Colon (tissue), 2 donors: ENCODE results near the gene GALNT17.
"Not testable (repeated sequence)": the region's sequence is repeated elsewhere in the genome, so short reads cannot be mapped to it uniquely, and the experiment has no call there.

Source experiments
- FAIRE-seq: peaks from 2 replicates; lab custom pipeline; 2012; peaks lifted over from hg19 to GRCh38; lab: Jason Lieb, UNC
- donor health status: control.
- donor health status: control.

The GALNT17 gene

GRCh38 chr7:71636329-71636728 is 504.4 kb downstream of the GALNT17 start:
- no peak for FAIRE-seq

DNA sequence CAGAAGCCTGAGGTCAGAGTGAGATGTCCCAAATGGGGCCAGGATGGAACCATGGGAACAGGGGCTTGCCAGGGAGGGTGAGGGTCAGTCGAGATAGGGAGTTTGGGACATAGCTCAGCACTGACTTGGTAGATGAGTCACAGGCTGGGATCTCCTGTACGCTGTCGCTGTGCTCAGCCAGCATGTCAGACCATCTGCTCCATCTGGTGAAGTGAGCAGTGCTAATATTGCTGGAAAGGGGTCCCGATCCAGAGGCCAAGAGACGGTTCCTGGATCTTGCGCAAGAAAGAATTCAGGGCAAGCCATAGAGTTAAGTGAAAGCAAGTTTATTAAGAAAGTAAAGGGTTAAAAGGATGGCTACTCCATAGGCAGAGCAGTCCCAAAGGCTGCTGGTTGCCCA is 505.6 kb downstream of the GALNT17 start:
- FAIRE-seq, result no peak

GRCh38 chr7:71638108-71638507 is 506.2 kb downstream of the GALNT17 start:
- FAIRE-seq, result no peak

DNA sequence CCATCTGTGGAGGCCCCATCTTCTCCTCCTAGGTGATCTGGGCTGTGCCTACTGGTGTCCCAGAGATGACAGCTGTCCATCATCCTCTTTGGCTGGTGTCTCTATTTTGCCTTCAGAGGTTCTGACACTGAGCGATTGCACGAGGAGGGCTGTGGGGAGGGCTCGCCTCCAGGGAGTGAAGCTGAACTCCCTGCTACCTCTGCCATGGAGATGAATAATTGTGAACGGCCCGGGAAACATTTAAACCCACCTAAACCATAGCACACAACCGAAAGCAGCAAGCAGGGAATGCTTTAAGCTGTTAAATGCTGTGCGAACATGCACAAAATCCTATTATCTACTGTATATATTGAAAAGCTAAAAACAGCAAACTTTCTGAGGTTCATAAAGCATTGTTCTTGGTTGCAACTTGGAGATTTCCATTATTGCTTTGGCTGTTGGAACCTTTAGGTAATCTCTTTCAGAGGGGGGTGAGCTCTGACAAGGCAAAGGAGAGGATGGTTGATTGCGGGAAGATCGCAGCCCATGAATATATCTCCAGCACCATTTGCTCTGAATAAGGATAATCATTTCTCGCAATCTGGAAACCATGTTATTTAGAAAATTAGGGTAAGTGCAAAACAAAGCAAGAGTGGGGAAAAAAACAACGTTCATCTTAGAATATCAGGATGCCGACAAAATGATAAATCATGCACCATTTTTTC is 507.6 kb downstream of the GALNT17 start:
- FAIRE-seq, result no peak

DNA sequence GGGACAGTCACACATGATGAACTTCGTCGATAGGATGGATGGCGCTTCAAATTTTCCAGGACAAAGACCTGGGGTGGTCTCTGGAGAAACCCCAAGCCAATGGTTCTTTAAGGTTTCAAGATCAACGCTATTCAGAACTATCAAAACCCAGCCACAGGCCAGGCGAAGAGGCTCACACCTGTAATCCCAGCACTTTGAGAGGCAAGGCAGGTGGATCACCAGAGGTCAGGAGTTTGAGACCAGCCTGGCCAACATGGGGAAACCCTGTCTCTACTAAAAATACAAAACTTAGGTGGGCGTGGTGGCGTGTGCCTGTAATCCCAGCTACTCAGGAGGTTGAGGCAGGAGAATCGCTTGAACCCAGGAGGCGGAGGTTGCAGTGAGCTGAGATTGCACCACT is 511.1 kb downstream of the GALNT17 start:
- not testable (repeated sequence) for FAIRE-seq

- FAIRE-seq, result no peak
Observed at GRCh38 chr7:71645836-71646235, 513.9 kb downstream of the GALNT17 start.

DNA sequence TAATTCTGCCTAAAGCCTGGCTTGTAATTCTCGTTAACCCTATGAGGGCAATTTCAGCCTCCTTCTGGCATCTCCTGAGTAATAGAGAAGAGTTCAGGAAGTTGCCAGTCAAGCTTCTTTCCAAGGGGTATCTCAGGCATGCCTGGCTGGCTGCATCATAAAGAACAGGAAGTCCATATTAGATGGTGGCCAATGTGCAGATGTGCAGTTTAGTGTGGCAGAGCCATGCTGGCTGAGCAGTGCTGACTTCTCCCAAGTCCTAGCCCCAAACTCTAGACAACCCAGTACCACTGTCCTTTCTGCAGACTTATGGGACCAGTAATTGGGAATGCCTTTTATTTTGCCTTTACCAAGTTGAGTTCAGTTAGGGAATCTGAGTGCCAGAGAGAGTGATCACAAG is 517.9 kb downstream of the GALNT17 start:
- FAIRE-seq, result no peak

DNA sequence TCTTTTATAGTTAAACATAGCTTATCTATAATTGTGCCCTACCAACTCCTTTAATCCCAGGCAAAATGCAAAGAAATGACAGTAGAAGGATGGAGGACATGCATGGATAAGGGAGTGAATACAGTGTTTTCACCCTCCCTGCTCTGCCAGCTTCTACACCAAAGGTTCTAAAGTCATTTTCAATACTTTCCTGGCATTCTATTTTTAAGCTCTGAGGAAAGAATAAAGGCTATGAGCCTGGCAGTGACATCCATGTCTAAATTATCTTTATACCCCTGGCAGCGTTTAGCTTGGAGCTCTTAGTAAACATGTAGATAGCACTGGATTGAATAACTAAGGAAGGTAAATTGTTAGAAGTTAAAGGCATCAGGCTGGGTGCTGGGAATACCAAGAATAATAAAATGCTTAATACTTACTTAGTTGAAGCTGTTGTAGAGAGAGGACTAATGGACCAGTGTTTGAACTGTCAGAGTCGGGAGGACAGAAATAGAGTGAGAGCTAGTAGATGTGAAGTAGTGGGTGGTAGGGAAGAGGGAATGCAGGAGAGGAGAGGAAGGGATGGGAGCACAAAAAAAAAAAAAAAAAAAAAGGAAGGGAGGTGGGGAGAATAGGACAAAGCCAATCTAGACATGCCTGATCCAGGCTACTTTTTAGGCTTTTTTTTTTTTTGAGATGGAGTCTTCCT is 518.9 kb downstream of the GALNT17 start:
- FAIRE-seq, result no peak

DNA sequence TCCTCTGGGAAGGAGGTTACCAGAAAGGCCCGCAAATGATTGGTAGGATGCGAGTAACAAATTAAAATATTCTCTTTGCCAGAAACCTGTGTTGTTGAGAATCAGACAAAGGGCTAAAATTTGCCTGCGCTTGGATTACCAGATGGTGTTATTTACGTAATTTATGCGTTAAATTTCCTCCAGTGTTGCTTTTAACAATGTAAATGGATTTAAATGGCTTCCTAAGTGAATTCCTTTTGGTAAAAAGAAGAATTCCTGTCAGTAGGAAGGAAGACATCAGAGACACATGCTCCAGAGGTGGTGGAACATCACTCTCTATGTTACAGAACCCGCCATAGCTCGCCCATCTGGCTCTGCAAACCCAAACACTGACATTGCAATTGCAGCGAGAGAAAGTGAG is 520.6 kb downstream of the GALNT17 start:
- FAIRE-seq, result no peak

DNA sequence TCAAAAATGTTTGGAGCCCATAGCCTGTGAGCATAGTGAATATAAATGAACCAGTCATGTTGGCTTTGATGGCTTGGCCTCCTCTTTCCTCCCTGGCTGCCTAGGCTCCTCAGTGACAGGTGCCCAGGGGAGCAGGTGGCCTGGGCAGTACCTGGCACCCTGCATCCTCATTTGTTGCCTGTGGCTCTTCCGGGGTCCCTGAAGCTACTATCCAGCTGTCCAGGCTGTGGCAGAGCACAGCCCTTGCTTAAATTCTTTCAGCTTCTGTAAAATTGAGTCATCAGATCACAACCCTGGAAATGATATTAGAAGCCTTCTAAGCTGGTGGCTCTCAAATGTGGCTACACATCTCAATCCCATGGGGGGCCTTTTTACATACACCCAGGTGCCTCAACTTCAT is 525.4 kb downstream of the GALNT17 start:
- FAIRE-seq, result no peak

- FAIRE-seq, result no peak
Observed at GRCh38 chr7:71659622-71660021, 527.7 kb downstream of the GALNT17 start.

GRCh38 chr7:71661671-71662224 is 529.8 kb downstream of the GALNT17 start:
- FAIRE-seq, result no peak

DNA sequence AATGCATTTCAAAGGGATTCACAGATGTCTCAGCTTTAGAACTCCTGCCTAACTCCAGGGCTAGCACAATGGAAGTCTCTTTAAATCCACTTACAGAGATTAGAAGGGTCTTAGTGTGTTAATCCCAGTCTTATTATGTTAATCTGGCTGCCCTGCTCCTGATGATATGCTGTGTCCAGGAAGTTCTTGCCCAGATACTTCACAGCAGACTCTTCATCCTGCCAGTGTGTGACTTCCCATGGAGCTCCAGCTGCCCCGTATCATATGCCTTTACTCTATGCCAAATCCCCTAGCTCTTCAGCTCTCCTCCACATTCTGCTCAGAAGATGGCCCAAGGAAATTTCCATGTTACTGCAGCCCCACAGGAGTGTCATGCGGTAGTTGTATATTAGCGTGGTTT is 533.8 kb downstream of the GALNT17 start:
- no peak for FAIRE-seq

DNA sequence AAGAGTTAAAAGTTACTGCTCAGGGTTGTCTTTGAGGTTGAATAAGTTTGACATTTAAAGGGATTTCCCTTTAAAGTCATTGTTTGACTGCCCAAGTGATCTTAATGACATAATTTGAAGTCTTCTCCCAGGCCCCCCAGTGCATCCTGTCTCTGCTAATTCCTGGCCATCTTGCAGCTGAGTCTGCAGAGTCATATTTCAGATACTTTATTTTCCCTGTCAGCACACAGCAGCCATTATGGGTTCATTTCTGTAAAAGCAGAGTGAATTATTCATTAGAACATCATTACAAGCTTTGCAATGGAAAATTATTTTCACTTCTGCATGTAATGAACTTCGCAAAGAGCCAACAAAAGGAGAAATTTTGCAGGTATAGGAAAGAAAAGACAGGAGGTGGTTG is 536.6 kb downstream of the GALNT17 start:
- FAIRE-seq, result no peak

GRCh38 chr7:71679480-71679879 is 547.5 kb downstream of the GALNT17 start:
- no peak for FAIRE-seq

- no peak for FAIRE-seq
Observed at GRCh38 chr7:71682181-71682580, 550.2 kb downstream of the GALNT17 start.

DNA sequence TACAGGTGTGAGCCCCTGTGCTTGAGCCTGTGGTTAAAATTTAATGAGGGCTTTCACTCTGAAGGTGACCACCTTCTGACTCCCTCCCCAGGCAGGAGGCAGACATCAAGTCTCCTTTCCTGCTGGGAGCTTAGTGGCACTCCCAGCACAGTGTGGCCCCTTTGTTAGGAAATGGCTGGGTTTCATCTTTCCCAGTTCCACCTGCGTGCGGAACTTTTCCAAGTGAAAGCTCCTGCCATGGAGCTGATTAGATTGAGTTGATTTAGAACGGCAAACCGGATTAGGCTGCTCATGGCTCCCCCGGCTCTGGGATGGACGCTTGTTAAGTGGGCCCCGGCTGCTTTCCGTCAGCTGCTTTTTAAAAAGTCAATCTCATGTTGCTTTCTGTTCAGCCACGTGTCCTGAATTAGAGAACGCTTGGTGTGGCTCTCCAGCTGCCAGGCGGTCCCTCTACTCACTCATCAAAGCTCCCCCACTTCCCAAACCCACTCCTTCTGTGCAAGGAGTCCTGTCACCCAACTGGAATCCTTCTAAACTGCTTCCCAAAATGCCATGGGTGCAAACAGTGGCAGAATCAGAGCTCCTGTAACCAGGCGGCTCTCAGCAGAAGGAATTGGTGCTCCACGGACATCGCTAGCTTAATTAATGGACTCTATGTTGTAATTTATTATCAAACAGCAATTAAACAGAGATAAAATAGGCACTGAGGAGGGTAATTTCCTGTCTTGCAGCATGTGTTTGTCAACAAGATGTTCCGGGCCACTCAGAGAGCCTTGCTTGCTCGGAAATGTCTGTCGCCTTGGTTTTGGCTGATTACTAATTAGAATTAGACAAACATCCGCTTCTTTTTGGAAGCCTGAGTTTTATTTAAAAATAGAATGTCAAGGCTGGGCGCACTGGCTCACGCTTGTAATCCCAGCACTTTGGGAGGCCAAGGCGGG is 551.2 kb downstream of the GALNT17 start:
- FAIRE-seq, result no peak

GRCh38 chr7:71687286-71687685 is 555.3 kb downstream of the GALNT17 start:
- no peak for FAIRE-seq

DNA sequence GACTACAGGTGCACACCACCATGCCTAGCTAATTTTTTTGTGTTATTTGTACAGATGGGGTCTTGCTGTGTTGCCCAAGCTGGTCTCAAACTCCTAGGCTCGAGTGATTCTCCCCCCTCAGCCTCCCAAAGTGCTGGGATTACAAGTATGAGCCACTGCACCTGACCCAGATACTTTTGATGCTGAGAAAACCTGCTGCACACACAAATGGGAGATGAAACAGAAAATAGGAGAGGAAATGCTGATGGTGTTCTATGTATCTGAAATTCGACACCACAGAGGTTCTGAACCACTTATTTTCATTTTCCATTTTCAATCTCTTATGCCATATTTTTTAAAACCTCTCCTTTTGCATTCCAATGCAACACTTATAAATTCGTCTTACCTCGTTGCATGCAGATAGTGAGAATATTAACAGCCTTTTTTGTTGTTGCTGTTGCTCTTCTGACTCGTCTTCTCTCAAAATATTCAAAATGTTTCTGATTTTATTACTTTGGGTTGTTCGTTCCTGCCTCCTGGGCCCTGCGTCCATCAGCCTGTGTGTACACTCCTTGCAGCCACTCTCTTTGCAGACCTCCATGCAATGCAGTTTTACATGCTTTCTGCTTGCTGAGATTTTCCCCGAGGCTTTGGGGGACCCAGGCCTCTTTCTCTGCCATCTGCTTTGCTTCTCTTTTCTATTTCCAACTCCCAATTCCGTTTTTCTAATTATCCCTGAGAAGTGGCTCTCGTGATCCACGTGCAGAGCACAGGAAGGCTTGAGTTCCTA is 556.1 kb downstream of the GALNT17 start:
- FAIRE-seq, result no peak

GRCh38 chr7:71691538-71691937 is 559.6 kb downstream of the GALNT17 start:
- FAIRE-seq, result no peak

GRCh38 chr7:71694665-71695064 is 562.7 kb downstream of the GALNT17 start:
- no peak for FAIRE-seq

- no peak for FAIRE-seq
Observed at GRCh38 chr7:71695186-71695585, 563.2 kb downstream of the GALNT17 start.
